WTC11 (cell line): ENCODE data around the gene FBXL12. TPM values are rescaled to one million over a fixed set of nuclear protein-coding genes. Genes with fewer than 3 reads are reported as not detected.

Source experiments
- ATAC-seq: fragments of 200-7000 bp; cut with Tn5 transposase; 2 replicates; pipeline ENCODE4 v1.10.0; 2021; ENCODE audit warnings: mild to moderate bottlenecking, moderate library complexity
- CTCF ChIA-PET: fragments of 300-600 bp; sonication (Branson Sonifier 250); formaldehyde crosslinking; loops from one replicate; lab custom pipeline; 2021; ENCODE audit warnings: antibody characterized with exemption; lab: Charles Lee
- POLR2A ChIA-PET: fragments of 350-600 bp; sonication (Branson Sonifier 250); formaldehyde crosslinking; loops from one replicate; lab custom pipeline; 2021; ENCODE audit warnings: antibody characterized with exemption; lab: Charles Lee
- DNase-seq: peaks from one replicate; pipeline ENCODE4 v3.0.0; 2021; ENCODE audit warnings: low spot score
- H3K27ac Mint-ChIP-seq: 2 replicates; pipeline ENCODE4 v1.8.0; 2021; ENCODE audit warnings: mixed read lengths
- H3K27me3 Mint-ChIP-seq: 2 replicates; pipeline ENCODE4 v1.8.0; 2021; ENCODE audit warnings: low read depth, mild to moderate bottlenecking, moderate library complexity, mixed read lengths
- H3K36me3 Mint-ChIP-seq: 2 replicates; pipeline ENCODE4 v1.8.0; 2021; ENCODE audit warnings: mixed read lengths
- H3K4me1 Mint-ChIP-seq: 2 replicates; pipeline ENCODE4 v1.8.0; 2022; ENCODE audit warnings: mixed read lengths
- H3K4me3 Mint-ChIP-seq: 2 replicates; pipeline ENCODE4 v1.8.0; 2021; ENCODE audit warnings: mild to moderate bottlenecking, moderate library complexity, mixed read lengths
- H3K9me3 Mint-ChIP-seq: 2 replicates; pipeline ENCODE4 v1.8.0; 2021; ENCODE audit warnings: mixed read lengths
- ARID4B ChIP-seq: sonication (generic); formaldehyde crosslinking; IDR thresholded peaks from 2 replicates; pipeline ENCODE4 v1.8.0; 2023; ENCODE audit warnings: missing genetic modification reagents, mild to moderate bottlenecking, borderline replicate concordance
- CBFB ChIP-seq: sonication (generic); formaldehyde crosslinking; IDR thresholded peaks from 2 replicates; pipeline ENCODE4 v1.8.1; 2022; ENCODE audit warnings: mild to moderate bottlenecking, low read depth, missing genetic modification reagents
- CTCF ChIP-seq: fragments of 200-600 bp; IDR thresholded peaks from 2 replicates; pipeline ENCODE4 v1.8.0; 2022; ENCODE audit warnings: antibody characterized with exemption
- E2F1 ChIP-seq: sonication (generic); formaldehyde crosslinking; IDR thresholded peaks from 2 replicates; pipeline ENCODE4 v1.8.0; 2022; ENCODE audit warnings: mild to moderate bottlenecking, missing genetic modification reagents
- ESRRA ChIP-seq: sonication (generic); formaldehyde crosslinking; IDR thresholded peaks from 2 replicates; pipeline ENCODE4 v1.8.1; 2022; ENCODE audit warnings: mild to moderate bottlenecking, missing genetic modification reagents, borderline replicate concordance
- ETV6 ChIP-seq: sonication (generic); formaldehyde crosslinking; IDR thresholded peaks from 2 replicates; pipeline ENCODE4 v1.8.1; 2022; ENCODE audit warnings: mild to moderate bottlenecking, missing genetic modification reagents
- FOXP4 ChIP-seq: sonication (generic); formaldehyde crosslinking; IDR thresholded peaks from 2 replicates; pipeline ENCODE4 v1.8.0; 2022; ENCODE audit warnings: mild to moderate bottlenecking, missing genetic modification reagents
- GTF2I ChIP-seq: fragments of 250-450 bp; sonication (Bioruptor Pico); conservative IDR thresholded peaks from 2 replicates; pipeline ENCODE4 v1.4.0; 2021; ENCODE audit warnings: mild to moderate bottlenecking
- IRF2 ChIP-seq: sonication (generic); formaldehyde crosslinking; IDR thresholded peaks from 2 replicates; pipeline ENCODE4 v1.8.0; 2022; ENCODE audit warnings: low read depth, missing genetic modification reagents, borderline replicate concordance
- JAZF1 ChIP-seq: fragments of 250-450 bp; sonication (Bioruptor Pico); IDR thresholded peaks from 2 replicates; pipeline ENCODE4 v1.9.0; 2021; ENCODE audit warnings: moderate library complexity, mild to moderate bottlenecking, inconsistent platforms
- NFYB ChIP-seq: sonication (generic); formaldehyde crosslinking; conservative IDR thresholded peaks from 2 replicates; pipeline ENCODE4 v1.8.0; 2022; ENCODE audit warnings: low read depth, missing genetic modification reagents
- RELA ChIP-seq: sonication (generic); formaldehyde crosslinking; IDR thresholded peaks from 2 replicates; pipeline ENCODE4 v1.8.1; 2022; ENCODE audit warnings: missing genetic modification reagents, mild to moderate bottlenecking, borderline replicate concordance
- SMAD4 ChIP-seq: sonication (generic); formaldehyde crosslinking; IDR thresholded peaks from 2 replicates; pipeline ENCODE4 v1.8.0; 2022; ENCODE audit warnings: mild to moderate bottlenecking, missing genetic modification reagents
- SOX15 ChIP-seq: fragments of 250-450 bp; sonication (Bioruptor Pico); IDR thresholded peaks from 2 replicates; pipeline ENCODE4 v1.9.0; 2021; ENCODE audit warnings: mild to moderate bottlenecking
- SP1 ChIP-seq: sonication (generic); formaldehyde crosslinking; conservative IDR thresholded peaks from 2 replicates; pipeline ENCODE4 v1.8.1; 2022; ENCODE audit warnings: missing genetic modification reagents
- TCF7 ChIP-seq: sonication (generic); formaldehyde crosslinking; IDR thresholded peaks from 2 replicates; pipeline ENCODE4 v1.8.0; 2022; ENCODE audit warnings: mild to moderate bottlenecking, low read depth, missing genetic modification reagents, moderate library complexity
- TEAD1 ChIP-seq: sonication (generic); formaldehyde crosslinking; IDR thresholded peaks from 2 replicates; pipeline ENCODE4 v1.8.0; 2022; ENCODE audit warnings: mild to moderate bottlenecking, missing genetic modification reagents
- ZNF232 ChIP-seq: sonication (generic); formaldehyde crosslinking; IDR thresholded peaks from 2 replicates; pipeline ENCODE4 v1.8.0; 2022; ENCODE audit warnings: mild to moderate bottlenecking, missing genetic modification reagents
- ZNF317 ChIP-seq: sonication (generic); formaldehyde crosslinking; IDR thresholded peaks from 2 replicates; pipeline ENCODE4 v1.8.1; 2023; ENCODE audit warnings: low read depth, mild to moderate bottlenecking, moderate library complexity, missing genetic modification reagents, borderline replicate concordance
- ZNF423 ChIP-seq: fragments of 250-450 bp; sonication (Bioruptor Pico); IDR thresholded peaks from 2 replicates; pipeline ENCODE4 v2.1.2; 2022; ENCODE audit warnings: mild to moderate bottlenecking, moderate library complexity
- total RNA-seq: library from RNA; stranded (reverse); gene quantifications from 3 replicates; pipeline ENCODE4 v1.2.3, GENCODE V29; 2021

The FBXL12 gene
- total RNA-seq, 1 experiment from 2014 or later, result 37.6 TPM

DNA sequence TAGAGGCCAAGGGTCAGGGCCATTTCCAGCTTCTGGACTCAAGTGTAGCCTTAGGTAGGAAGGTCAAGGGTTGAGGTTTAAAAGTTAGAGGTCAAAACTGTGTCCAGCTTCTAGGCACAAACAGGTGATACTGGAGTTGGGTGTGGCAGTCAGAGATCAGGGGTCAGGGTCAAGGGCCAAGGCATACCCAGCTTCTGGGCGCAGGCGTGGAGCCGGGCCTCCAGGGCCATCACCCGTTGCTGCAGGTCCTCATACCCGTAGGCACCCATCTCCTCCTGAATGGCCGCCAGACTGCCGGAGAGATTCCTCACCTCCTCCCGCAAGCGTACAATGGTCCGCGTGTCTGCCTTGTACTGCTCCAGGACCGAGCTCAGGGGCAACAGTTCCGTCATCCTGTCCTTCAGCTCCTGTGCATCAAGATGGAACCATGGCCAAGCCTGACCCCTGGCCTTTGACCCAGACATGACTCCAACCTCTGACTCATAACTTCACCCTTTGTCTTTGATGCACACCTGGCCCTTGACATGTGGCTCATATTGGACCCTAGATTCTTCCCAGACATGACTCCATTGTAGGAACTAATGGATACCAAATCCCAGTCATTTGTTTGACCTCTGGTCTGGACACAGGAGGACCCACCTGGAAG, 38.3 kb upstream of the FBXL12 start:
- no peak for DNase-seq
- ATAC-seq, result no peak
- H3K4me1 Mint-ChIP-seq, result peaks cover 6% of the 10 kb centered on the region
- TF ChIP-seq ESRRA (no peak), SP1 (no peak), ARID4B (CRISPR knock-in tag) (no peak), E2F1 (CRISPR knock-in tag) (no peak), GTF2I (CRISPR knock-in tag) (no peak), NFYB (CRISPR knock-in tag) (no peak), ETV6 (CRISPR knock-in tag) (no peak), SOX15 (CRISPR knock-in tag) (no peak), TEAD1 (CRISPR knock-in tag) (no peak), ZNF423 (CRISPR knock-in tag) (no peak), ZNF317 (CRISPR knock-in tag) (no peak), ZNF232 (CRISPR knock-in tag) (no peak), FOXP4 (CRISPR knock-in tag) (no peak), RELA (CRISPR knock-in tag) (no peak), SMAD4 (no peak), JAZF1 (no peak), CBFB (CRISPR knock-in tag) (no peak), TCF7 (no peak), IRF2 (CRISPR knock-in tag) (no peak), CTCF (no peak)
- TF ChIP-seq, all 79 proteins: peak for 0
- CTCF ChIA-PET, result no interaction called here
- no peak overlapping the region for H3K4me3 Mint-ChIP-seq
- POLR2A ChIA-PET, result no interaction called here
- peaks cover 36% of the 10 kb centered on the region for H3K36me3 Mint-ChIP-seq
- no peaks in the 10 kb centered on the region for H3K27me3 Mint-ChIP-seq
- H3K9me3 Mint-ChIP-seq, result no peaks in the 10 kb centered on the region
- no peak overlapping the region for H3K27ac Mint-ChIP-seq
